ENCODE measurements around the gene RNASE9. TPM values are rescaled to one million over a fixed set of nuclear protein-coding genes. Genes with fewer than 3 reads are reported as not detected.
"Not testable (repeated sequence)": the region's sequence is repeated elsewhere in the genome, so short reads cannot be mapped to it uniquely, and the experiment has no call there.

The RNASE9 gene
- total RNA-seq, 4 donors from 2014 or later: not detected

DNA sequence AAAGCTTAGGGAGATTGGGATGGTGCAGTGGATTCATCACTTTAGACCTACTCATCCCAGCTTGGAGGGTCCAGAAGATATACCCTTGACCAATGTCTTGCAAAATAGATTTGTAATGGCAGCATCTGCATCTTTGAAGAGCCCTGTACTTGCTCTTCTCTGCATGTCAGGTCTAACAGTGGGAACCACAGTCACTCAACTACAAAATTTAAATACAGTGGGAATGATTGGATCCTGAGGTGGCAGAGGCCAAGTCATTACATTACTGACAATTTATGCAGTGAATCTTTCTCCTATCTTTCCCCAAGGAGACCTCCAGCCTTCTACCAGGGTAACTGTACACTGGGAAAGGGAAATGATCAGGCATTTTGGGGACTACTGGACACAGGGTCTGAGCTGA lies 8.2 kb upstream of the RNASE9 start:
- Histone ChIP-seq H3K27ac (no peak overlapping the region), H3K4me1 (no peaks in the 10 kb centered on the region), H3K4me3 (no peak overlapping the region), H3K27me3 (no peaks in the 10 kb centered on the region), H3K9me3 (peaks cover 0 to 13% (median 0%) of the 10 kb centered on the region in 4 donors), H3K36me3 (no peaks in the 10 kb centered on the region)
- no peak for DNase-seq
- TF ChIP-seq, protein P1, sequence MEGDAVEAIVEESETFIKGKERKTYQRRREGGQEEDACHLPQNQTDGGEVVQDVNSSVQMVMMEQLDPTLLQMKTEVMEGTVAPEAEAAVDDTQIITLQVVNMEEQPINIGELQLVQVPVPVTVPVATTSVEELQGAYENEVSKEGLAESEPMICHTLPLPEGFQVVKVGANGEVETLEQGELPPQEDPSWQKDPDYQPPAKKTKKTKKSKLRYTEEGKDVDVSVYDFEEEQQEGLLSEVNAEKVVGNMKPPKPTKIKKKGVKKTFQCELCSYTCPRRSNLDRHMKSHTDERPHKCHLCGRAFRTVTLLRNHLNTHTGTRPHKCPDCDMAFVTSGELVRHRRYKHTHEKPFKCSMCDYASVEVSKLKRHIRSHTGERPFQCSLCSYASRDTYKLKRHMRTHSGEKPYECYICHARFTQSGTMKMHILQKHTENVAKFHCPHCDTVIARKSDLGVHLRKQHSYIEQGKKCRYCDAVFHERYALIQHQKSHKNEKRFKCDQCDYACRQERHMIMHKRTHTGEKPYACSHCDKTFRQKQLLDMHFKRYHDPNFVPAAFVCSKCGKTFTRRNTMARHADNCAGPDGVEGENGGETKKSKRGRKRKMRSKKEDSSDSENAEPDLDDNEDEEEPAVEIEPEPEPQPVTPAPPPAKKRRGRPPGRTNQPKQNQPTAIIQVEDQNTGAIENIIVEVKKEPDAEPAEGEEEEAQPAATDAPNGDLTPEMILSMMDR (IDR thresholded peaks at IDR 0.05): no peak
- no peak for TF ChIP-seq POLR2A (IDR thresholded peaks at IDR 0.05)

DNA sequence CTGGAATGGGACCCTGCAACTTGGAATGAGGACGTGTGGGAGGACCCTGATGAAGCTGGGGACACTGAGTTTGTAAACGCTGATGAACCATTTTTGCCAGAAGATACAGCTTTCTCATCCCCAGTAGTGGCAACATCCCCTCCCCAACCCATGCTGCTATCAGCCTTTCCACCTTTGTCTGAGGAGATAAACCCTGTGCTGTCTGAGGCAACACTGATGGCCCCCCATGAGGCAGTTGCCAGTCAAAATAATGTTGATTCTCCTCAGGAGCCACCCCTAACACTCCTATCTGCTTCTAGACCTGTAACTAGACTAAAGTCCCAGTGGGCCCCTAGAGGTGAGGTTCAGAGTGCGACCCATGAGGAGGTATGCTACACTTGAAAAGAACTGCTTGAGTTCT lies 7.5 kb upstream of the RNASE9 start:
- Histone ChIP-seq H3K27me3 (no peaks in the 10 kb centered on the region), H3K27ac (no peak overlapping the region), H3K4me3 (no peak overlapping the region), H3K36me3 (no peaks in the 10 kb centered on the region), H3K4me1 (no peaks in the 10 kb centered on the region), H3K9me3 (peaks cover 0 to 13% (median 0%) of the 10 kb centered on the region in 4 donors)
- TF ChIP-seq, protein P1 (IDR thresholded peaks at IDR 0.05): no peak
- TF ChIP-seq POLR2A (IDR thresholded peaks at IDR 0.05): no peak
- no peak for DNase-seq

DNA sequence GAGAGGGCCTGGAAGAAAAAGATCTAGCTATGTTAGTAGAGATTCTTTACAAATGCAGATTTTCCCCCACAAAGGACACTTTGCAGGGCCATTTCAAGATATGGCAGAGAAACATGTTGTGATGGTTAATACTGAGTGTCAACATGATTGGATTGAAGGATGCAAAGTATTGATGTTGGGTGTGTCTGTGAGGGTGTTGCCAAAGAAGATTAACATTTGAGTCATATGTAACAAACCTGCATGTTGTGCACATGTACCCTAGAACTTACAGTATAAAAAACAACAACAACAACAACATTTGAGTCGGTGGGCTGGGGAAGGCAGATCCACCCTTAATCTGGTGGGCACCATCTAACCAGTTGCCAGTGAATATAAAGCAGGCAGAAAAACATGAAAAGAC lies 6.4 kb upstream of the RNASE9 start:
- not testable (repeated sequence) for H3K36me3 ChIP-seq, H3K4me3 ChIP-seq, H3K27me3 ChIP-seq, DNase-seq, H3K4me1 ChIP-seq, H3K27ac ChIP-seq
- H3K9me3 ChIP-seq: peaks cover 0 to 13% (median 0%) of the 10 kb centered on the region in 4 donors

DNA sequence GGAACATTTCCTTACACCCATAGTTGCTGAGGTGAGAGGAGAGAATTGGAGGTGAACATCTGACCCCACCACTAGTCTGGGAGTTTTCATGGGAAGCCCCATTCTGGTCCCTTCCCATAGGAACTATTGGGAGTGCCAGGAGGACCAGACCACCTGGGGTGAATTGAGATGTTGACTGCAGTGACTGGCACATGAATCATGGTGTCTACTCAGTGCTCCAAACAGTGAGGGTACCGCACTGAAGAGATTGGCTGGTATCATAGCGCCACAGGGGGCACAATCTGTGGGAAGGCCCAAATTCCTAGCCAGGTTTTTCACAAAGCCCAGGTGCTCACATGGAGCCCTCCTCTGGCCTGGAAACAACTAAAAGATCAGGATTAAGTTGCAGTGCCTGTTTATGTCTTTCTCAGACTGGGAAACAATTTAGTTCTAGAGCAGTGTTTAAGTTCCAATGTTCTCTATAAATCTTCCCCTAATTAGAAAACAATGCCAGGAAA lies 3.7 kb upstream of the RNASE9 start:
- TF ChIP-seq, protein P1 (IDR thresholded peaks at IDR 0.05): no peak
- TF ChIP-seq POLR2A (IDR thresholded peaks at IDR 0.05): no peak
- H3K27ac ChIP-seq: no peak overlapping the region
- no peak overlapping the region for H3K4me3 ChIP-seq
- DNase-seq: no peak
- H3K4me1 ChIP-seq: no peaks in the 10 kb centered on the region
- peaks cover 0 to 12% (median 0%) of the 10 kb centered on the region in 4 donors for H3K9me3 ChIP-seq
- no peaks in the 10 kb centered on the region for H3K27me3 ChIP-seq
- no peaks in the 10 kb centered on the region for H3K36me3 ChIP-seq

DNA sequence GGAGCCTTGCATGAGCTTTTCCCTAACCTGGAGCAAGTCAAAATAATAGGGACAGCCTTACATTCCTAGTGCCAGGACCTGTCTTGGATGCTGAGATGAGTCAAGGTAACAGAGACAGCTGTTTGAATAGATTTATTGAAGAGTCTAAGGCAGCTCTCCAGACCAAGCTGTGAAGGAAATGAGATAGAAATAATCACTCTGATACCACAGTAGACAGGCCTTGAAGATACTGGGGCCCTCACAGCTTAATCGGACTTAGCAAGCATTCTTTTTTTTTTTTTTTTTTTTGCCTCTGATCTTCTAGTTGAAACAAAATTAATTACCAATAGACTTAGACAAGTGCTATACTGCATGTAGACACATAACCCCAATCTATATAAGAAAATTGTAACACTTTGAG lies 3.1 kb upstream of the RNASE9 start:
- Histone ChIP-seq H3K27ac (no peak overlapping the region), H3K36me3 (no peaks in the 10 kb centered on the region), H3K27me3 (no peaks in the 10 kb centered on the region), H3K4me1 (no peaks in the 10 kb centered on the region), H3K9me3 (peaks cover 0 to 6% (median 0%) of the 10 kb centered on the region in 4 donors), H3K4me3 (no peak overlapping the region)
- TF ChIP-seq, protein P1 (IDR thresholded peaks at IDR 0.05): no peak
- TF ChIP-seq POLR2A (IDR thresholded peaks at IDR 0.05): no peak
- DNase-seq: no peak

DNA sequence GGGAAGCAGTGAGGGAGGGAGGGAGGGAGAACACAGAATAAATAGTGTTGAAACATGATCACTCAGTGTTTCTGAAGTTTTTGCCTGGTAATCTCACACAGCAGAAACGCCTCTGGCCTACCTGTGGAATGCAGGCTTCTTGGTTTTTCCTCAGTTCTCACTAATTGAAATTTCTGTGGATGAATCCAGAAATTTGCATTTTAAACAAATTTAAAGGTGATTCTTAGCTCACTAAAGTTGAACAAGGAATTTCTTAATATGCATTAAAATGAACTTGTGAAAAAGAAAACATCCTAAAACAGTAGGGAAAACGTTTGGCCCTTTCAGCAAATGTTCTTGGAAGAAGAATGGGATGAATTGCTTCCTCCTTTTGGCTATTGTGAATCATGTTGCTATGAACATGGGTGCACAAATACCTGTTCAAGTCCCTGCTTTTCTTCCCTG lies 1.4 kb downstream of the RNASE9 start:
- Histone ChIP-seq H3K27me3 (no peaks in the 10 kb centered on the region), H3K9me3 (no peaks in the 10 kb centered on the region), H3K4me1 (no peaks in the 10 kb centered on the region), H3K27ac (no peak overlapping the region), H3K36me3 (no peaks in the 10 kb centered on the region), H3K4me3 (no peak overlapping the region)
- DNase-seq: no peak
- TF ChIP-seq, protein P1 (IDR thresholded peaks at IDR 0.05): no peak

All from Peyer's patch (tissue), 4 donors.